ENCODE data around the gene ZNF277.

DNA sequence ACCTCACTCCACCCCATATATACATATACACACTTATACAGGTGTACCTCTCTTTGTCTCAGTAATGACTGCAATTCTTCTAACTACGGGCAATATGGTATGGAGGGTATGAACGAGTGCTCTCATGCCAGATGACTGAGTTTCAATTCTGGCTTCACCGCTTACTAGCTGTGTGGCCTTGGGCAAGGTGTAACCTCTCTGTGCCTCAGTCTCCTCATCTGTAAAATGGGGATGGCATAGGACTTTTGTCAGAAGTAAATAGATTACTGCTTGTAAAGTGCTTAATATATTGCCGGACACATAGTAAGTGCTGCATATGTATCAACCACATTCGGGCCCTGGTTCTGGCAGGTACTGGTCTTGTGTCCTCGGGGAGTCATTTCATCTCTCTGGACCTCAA, 183.7 kb downstream of the ZNF277 start:
- TF ChIP-seq GABPA (IDR thresholded peaks at IDR 0.05 in 1 of 2, conservative IDR thresholded peaks at IDR 0.05 in 1 of 2): no peak
- no peak for TF ChIP-seq HNF4G (IDR thresholded peaks at IDR 0.05)
- TF ChIP-seq, protein P1, sequence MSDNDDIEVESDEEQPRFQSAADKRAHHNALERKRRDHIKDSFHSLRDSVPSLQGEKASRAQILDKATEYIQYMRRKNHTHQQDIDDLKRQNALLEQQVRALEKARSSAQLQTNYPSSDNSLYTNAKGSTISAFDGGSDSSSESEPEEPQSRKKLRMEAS (IDR thresholded peaks at IDR 0.05): no peak
- TF ChIP-seq TAF1 (conservative IDR thresholded peaks at IDR 0.05): no peak
- no peak for TF ChIP-seq JUND (IDR thresholded peaks at IDR 0.05)
- TF ChIP-seq CTCF (IDR thresholded peaks at IDR 0.05; ENCODE audit: low read depth, low read length, missing input control): no peak
